Esophagus muscularis mucosa (tissue), 3 donors: ENCODE measurements around the gene TRAF1.

Source experiments
- CTCF ChIP-seq, 3 experiments: fragments of 200-600 bp in 2 of 3; fragments of 450-650 bp in 1 of 3; sonication (generic) in 2 of 3; IDR thresholded peaks; one replicate each; pipeline ENCODE4 v1.5.1; 2017 to 2019; ENCODE audit warnings: antibody characterized with exemption in 3 of 3, mild to moderate bottlenecking in 2 of 3, moderate library complexity in 1 of 3
- POLR2A ChIP-seq: fragments of 450-650 bp; IDR thresholded peaks from one replicate; pipeline ENCODE4 v1.6.1; 2017; ENCODE audit warnings: antibody characterized with exemption, moderate library complexity, mild to moderate bottlenecking, low read depth

DNA sequence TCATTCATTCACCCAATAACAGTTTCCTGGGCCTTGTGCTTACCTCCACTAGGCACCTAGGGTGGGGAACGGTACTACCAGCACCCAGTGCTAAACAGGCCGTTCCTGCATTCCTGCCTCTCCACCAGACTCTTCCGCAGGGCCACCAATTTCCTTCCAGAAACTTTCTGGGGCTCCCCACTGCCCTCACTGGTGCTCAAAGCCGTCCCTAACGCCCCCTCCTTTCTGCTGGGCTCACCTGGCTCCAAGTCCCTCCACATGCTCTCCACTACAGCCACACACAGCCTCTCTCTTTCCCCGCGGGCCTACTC, 51.0 kb downstream of the TRAF1 start:
- TF ChIP-seq CTCF (IDR thresholded peaks at IDR 0.05) (no peak), POLR2A (no peak)
